Suprapubic skin (tissue), 4 donors: ENCODE results near the gene SOX5.

Source experiments
- CTCF ChIP-seq, 2 donors: fragments of 200-600 bp in 1 of 2; fragments of 450-650 bp in 1 of 2; sonication (generic) in 1 of 2; IDR thresholded peaks; one replicate each; pipeline ENCODE4 v1.5.1; 2016 to 2019; ENCODE audit warnings: antibody characterized with exemption in 2 of 2, mild to moderate bottlenecking in 1 of 2, moderate library complexity in 1 of 2
- POLR2A ChIP-seq, 2 donors: fragments of 450-650 bp; IDR thresholded peaks; one replicate each; pipeline ENCODE4 v1.6.1; 2017; ENCODE audit warnings: antibody characterized with exemption in 2 of 2, mild to moderate bottlenecking in 2 of 2, moderate library complexity in 2 of 2
- POLR2AphosphoS5 ChIP-seq, 3 donors: sonication (generic); formaldehyde crosslinking; IDR thresholded peaks; one replicate each; pipeline ENCODE4 v1.6.1; 2017; ENCODE audit warnings: antibody characterized with exemption in 3 of 3

DNA sequence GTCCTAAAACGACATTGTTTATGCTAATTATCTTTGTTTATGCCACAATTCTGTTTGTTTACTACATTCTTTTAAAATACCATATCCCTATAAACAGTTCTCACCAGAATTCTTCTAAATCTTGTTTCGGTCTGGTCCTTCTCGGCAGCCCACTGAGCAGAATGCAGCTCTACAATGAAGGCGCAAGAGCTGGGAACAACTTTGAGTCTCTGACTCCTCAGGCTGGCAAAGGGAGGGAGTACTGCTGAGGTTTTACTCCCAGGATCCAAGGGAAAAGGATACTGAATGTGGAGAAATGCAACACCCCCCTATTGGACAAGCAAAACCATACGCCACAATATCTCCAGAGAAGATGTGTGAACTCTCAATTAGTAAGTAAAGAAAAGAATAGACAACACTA is 5.4 kb downstream of the SOX5 start:
- TF ChIP-seq POLR2A (IDR thresholded peaks at IDR 0.05) (no peak), CTCF (IDR thresholded peaks at IDR 0.05) (no peak), POLR2AphosphoS5 (IDR thresholded peaks at IDR 0.05) (no peak)
